Measurements from ENCODE around the gene HDAC11. TPM values are rescaled to one million over a fixed set of nuclear protein-coding genes. Genes with fewer than 3 reads are reported as not detected.
"Not testable (repeated sequence)": the region's sequence is repeated elsewhere in the genome, so short reads cannot be mapped to it uniquely, and the experiment has no call there.

HDAC11 gene
- polyA plus RNA-seq, 1 donor (not counting 4 experiments of a cell fraction or from before 2014, with no cell fraction given): 12.6 TPM

- Histone ChIP-seq H4K20me1 (ENCODE audit: control insufficient read depth, extremely low read depth, insufficient read depth, low read length) (no peaks in the 10 kb centered on the region), H2AFZ (ENCODE audit: control insufficient read depth, low read length) (no peak overlapping the region), H3K9ac (ENCODE audit: control insufficient read depth, extremely low read depth, insufficient read depth, low read length) (no peak overlapping the region), H3K4me1 (ENCODE audit: control insufficient read depth, extremely low read depth, insufficient read depth, low read length) (peaks cover 5% of the 10 kb centered on the region), H3K27ac (ENCODE audit: control insufficient read depth, insufficient read depth, low read length) (no peak overlapping the region), H3K4me3 (ENCODE audit: control insufficient read depth in 2 of 3, extremely low read depth in 1 of 3, insufficient read depth in 2 of 3, low read depth in 1 of 3, low read length in 3 of 3) (no peak overlapping the region), H3K36me3 (ENCODE audit: control insufficient read depth in 2 of 2, extremely low read depth in 1 of 2, insufficient read depth in 2 of 2, low read length in 2 of 2) (no peaks in the 10 kb centered on the region), H3K27me3 (ENCODE audit: control insufficient read depth, extremely low read depth, insufficient read depth, low read length) (no peaks in the 10 kb centered on the region), H3K9me3 (ENCODE audit: control insufficient read depth, low read depth, low read length) (no peaks in the 10 kb centered on the region), H3K9me1 (ENCODE audit: control insufficient read depth, extremely low read depth, insufficient read depth, low read length) (no peaks in the 10 kb centered on the region), H3K79me2 (ENCODE audit: control insufficient read depth, insufficient read depth, low read length) (no peaks in the 10 kb centered on the region), H3K4me2 (ENCODE audit: control insufficient read depth, extremely low read depth, insufficient read depth, low read depth, low read length) (no peak overlapping the region)
- no peak for DNase-seq (ENCODE audit: low read depth, low spot score)
- TF ChIP-seq CTCF (optimal IDR thresholded peaks at IDR 0.05 in 1 of 3, IDR thresholded peaks at IDR 0.05 in 1 of 3, conservative IDR thresholded peaks at IDR 0.05 in 1 of 3; ENCODE audit: extremely low read depth in 1 of 3, insufficient read depth in 2 of 3, low read length in 3 of 3) (no peak), EZH2 (IDR thresholded peaks at IDR 0.05; ENCODE audit: low read length) (no peak)
- no peak for FAIRE-seq
- dilution Hi-C loops (cut with MboI; ENCODE audit: extremely low pct_ligation_motif_present, low sequenced_read_pairs): no loop called here
These were observed 41.2 kb downstream of the HDAC11 start for GRCh38 chr3:13521309-13521708.

- H3K4me2 ChIP-seq (ENCODE audit: control insufficient read depth, extremely low read depth, insufficient read depth, low read depth, low read length); H4K20me1 ChIP-seq (ENCODE audit: control insufficient read depth, extremely low read depth, insufficient read depth, low read length); H2AFZ ChIP-seq (ENCODE audit: control insufficient read depth, low read length); H3K9me3 ChIP-seq (ENCODE audit: control insufficient read depth, low read depth, low read length); H3K27ac ChIP-seq (ENCODE audit: control insufficient read depth, insufficient read depth, low read length); FAIRE-seq; H3K4me3 ChIP-seq (ENCODE audit: control insufficient read depth in 2 of 3, extremely low read depth in 1 of 3, insufficient read depth in 2 of 3, low read depth in 1 of 3, low read length in 3 of 3); dilution Hi-C loops (cut with MboI; ENCODE audit: extremely low pct_ligation_motif_present, low sequenced_read_pairs); H3K4me1 ChIP-seq (ENCODE audit: control insufficient read depth, extremely low read depth, insufficient read depth, low read length); H3K9me1 ChIP-seq (ENCODE audit: control insufficient read depth, extremely low read depth, insufficient read depth, low read length); H3K36me3 ChIP-seq (ENCODE audit: control insufficient read depth in 2 of 2, extremely low read depth in 1 of 2, insufficient read depth in 2 of 2, low read length in 2 of 2); H3K27me3 ChIP-seq (ENCODE audit: control insufficient read depth, extremely low read depth, insufficient read depth, low read length); H3K9ac ChIP-seq (ENCODE audit: control insufficient read depth, extremely low read depth, insufficient read depth, low read length); H3K79me2 ChIP-seq (ENCODE audit: control insufficient read depth, insufficient read depth, low read length); DNase-seq (ENCODE audit: low read depth, low spot score): not testable (repeated sequence)
These were observed 41.6 kb downstream of the HDAC11 start for GRCh38 chr3:13521749-13522148.

GRCh38 chr3:13522236-13522635 is 42.1 kb downstream of the HDAC11 start:
- FAIRE-seq: no peak
- no peaks in the 10 kb centered on the region for H3K79me2 ChIP-seq (ENCODE audit: control insufficient read depth, insufficient read depth, low read length)
- H3K9me3 ChIP-seq (ENCODE audit: control insufficient read depth, low read depth, low read length): no peaks in the 10 kb centered on the region
- H3K4me2 ChIP-seq (ENCODE audit: control insufficient read depth, extremely low read depth, insufficient read depth, low read depth, low read length): no peak overlapping the region
- dilution Hi-C loops (cut with MboI; ENCODE audit: extremely low pct_ligation_motif_present, low sequenced_read_pairs): no loop called here
- no peak overlapping the region for H3K4me3 ChIP-seq (ENCODE audit: control insufficient read depth in 2 of 3, extremely low read depth in 1 of 3, insufficient read depth in 2 of 3, low read depth in 1 of 3, low read length in 3 of 3)
- no peaks in the 10 kb centered on the region for H3K36me3 ChIP-seq (ENCODE audit: control insufficient read depth in 2 of 2, extremely low read depth in 1 of 2, insufficient read depth in 2 of 2, low read length in 2 of 2)
- H3K9me1 ChIP-seq (ENCODE audit: control insufficient read depth, extremely low read depth, insufficient read depth, low read length): no peaks in the 10 kb centered on the region
- DNase-seq (ENCODE audit: low read depth, low spot score): no peak
- no peak overlapping the region for H3K9ac ChIP-seq (ENCODE audit: control insufficient read depth, extremely low read depth, insufficient read depth, low read length)
- no peak for TF ChIP-seq EZH2 (IDR thresholded peaks at IDR 0.05; ENCODE audit: low read length)
- no peak for TF ChIP-seq CTCF (optimal IDR thresholded peaks at IDR 0.05 in 1 of 3, IDR thresholded peaks at IDR 0.05 in 1 of 3, conservative IDR thresholded peaks at IDR 0.05 in 1 of 3; ENCODE audit: extremely low read depth in 1 of 3, insufficient read depth in 2 of 3, low read length in 3 of 3)
- H2AFZ ChIP-seq (ENCODE audit: control insufficient read depth, low read length): no peak overlapping the region
- H4K20me1 ChIP-seq (ENCODE audit: control insufficient read depth, extremely low read depth, insufficient read depth, low read length): no peaks in the 10 kb centered on the region
- no peak overlapping the region for H3K27ac ChIP-seq (ENCODE audit: control insufficient read depth, insufficient read depth, low read length)
- peaks cover 9% of the 10 kb centered on the region for H3K4me1 ChIP-seq (ENCODE audit: control insufficient read depth, extremely low read depth, insufficient read depth, low read length)
- no peaks in the 10 kb centered on the region for H3K27me3 ChIP-seq (ENCODE audit: control insufficient read depth, extremely low read depth, insufficient read depth, low read length)
